Stomach (tissue), 4 donors: Measurements from ENCODE around the gene SYNCRIP.

Experiments used
- CTCF ChIP-seq, 7 experiments: fragments of 450-650 bp in 4 of 7; fragments of 200-600 bp in 3 of 7; sonication (generic) in 3 of 7; IDR thresholded peaks; one replicate each; pipeline ENCODE4 v1.5.1; 2016 to 2019; ENCODE audit warnings: antibody characterized with exemption in 7 of 7, control low read depth in 2 of 7, mild to moderate bottlenecking in 1 of 7
- EP300 ChIP-seq: sonication (generic); formaldehyde crosslinking; IDR thresholded peaks from one replicate; pipeline ENCODE4 v1.6.1; 2017; ENCODE audit warnings: antibody characterized with exemption
- POLR2A ChIP-seq, 4 donors: fragments of 450-650 bp; IDR thresholded peaks; one replicate each; pipeline ENCODE4 v1.6.1; 2016; ENCODE audit warnings: antibody characterized with exemption in 4 of 4, control low read depth in 2 of 4, mild to moderate bottlenecking in 1 of 4, moderate library complexity in 1 of 4
- POLR2AphosphoS5 ChIP-seq, 3 donors: sonication (generic); formaldehyde crosslinking; IDR thresholded peaks; one replicate each; pipeline ENCODE4 v1.6.1; 2016; ENCODE audit warnings: antibody characterized with exemption in 3 of 3

GRCh38 chr6:85581572-85581971, 61.1 kb downstream of the SYNCRIP start:
- TF ChIP-seq CTCF (IDR thresholded peaks at IDR 0.05) (no peak), POLR2AphosphoS5 (IDR thresholded peaks at IDR 0.05) (no peak), POLR2A (IDR thresholded peaks at IDR 0.05) (no peak), EP300 (no peak)
